Keratinocyte (primary cell): ENCODE data around the gene SSNA1.

ENCODE experiments used
- EZH2 ChIP-seq: IDR thresholded peaks from one replicate; pipeline ENCODE4 v1.6.1; 2012; ENCODE audit warnings: inconsistent platforms, mild to moderate bottlenecking, low read length, moderate library complexity
- TF ChIP-seq, protein P1 (sequence below), 3 experiments: IDR thresholded peaks in 1 of 3; conservative IDR thresholded peaks in 1 of 3; optimal IDR thresholded peaks in 1 of 3; 2 replicates in 2 of 3; 3 replicates in 1 of 3; pipeline versions ENCODE3 to v1.5.1; 2011; ENCODE audit warnings: low read length in 3 of 3, mild to moderate bottlenecking in 3 of 3, moderate library complexity in 2 of 3, control low read depth in 1 of 3, inconsistent platforms in 1 of 3; ENCODE audit not compliant: insufficient read depth in 2 of 3; ENCODE audit errors: extremely low read depth in 1 of 3

DNA sequence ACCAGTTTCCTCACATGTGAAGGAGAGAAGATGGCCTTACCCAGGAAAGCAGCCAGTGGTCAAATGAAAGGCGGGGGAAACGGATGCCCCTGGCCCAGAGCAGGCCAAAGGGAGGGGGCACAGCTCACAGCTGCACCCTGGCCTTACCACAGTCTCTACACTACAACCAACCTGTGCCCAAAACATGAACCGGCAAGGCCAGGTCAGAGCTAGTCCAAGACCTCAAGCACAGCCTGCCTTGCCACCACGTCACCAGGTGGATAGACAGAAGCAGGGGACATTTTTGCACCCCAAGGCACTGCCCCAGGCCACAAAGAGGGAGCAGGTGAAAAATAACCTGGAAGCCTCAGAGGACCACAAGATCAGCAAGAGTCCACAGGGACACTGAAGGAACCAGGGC is 45.0 kb upstream of the SSNA1 start:
- TF ChIP-seq, protein P1, sequence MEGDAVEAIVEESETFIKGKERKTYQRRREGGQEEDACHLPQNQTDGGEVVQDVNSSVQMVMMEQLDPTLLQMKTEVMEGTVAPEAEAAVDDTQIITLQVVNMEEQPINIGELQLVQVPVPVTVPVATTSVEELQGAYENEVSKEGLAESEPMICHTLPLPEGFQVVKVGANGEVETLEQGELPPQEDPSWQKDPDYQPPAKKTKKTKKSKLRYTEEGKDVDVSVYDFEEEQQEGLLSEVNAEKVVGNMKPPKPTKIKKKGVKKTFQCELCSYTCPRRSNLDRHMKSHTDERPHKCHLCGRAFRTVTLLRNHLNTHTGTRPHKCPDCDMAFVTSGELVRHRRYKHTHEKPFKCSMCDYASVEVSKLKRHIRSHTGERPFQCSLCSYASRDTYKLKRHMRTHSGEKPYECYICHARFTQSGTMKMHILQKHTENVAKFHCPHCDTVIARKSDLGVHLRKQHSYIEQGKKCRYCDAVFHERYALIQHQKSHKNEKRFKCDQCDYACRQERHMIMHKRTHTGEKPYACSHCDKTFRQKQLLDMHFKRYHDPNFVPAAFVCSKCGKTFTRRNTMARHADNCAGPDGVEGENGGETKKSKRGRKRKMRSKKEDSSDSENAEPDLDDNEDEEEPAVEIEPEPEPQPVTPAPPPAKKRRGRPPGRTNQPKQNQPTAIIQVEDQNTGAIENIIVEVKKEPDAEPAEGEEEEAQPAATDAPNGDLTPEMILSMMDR (optimal IDR thresholded peaks at IDR 0.05 in 1 of 3, IDR thresholded peaks at IDR 0.05 in 1 of 3, conservative IDR thresholded peaks at IDR 0.05 in 1 of 3; ENCODE audit: extremely low read depth in 1 of 3, insufficient read depth in 2 of 3, low read length in 3 of 3) = no peak
- no peak for TF ChIP-seq EZH2
